ENCODE measurements around the gene DMRT3. TPM values are rescaled to one million over a fixed set of nuclear protein-coding genes. Genes with fewer than 3 reads are reported as not detected.

DMRT3 gene
- total RNA-seq, 1 donor from 2014 or later = not detected

DNA sequence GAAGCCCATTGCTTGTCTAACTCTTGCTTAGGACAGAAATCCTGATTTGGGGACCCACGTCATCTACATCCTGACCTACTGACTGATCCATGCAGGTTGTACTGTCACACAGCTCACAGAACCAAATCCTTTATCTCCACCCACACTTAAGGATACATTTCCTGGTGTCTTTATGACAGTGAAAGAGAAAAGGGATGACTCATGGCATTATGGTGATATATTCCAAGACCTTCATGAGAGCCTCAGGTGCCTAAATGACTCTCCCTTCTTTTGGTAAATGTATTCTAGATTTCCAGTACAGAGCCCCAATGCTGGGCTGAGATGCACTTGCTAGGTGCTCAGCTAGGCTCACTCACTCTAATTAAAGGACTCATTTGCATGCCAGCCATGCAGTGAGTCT lies 47.7 kb downstream of the DMRT3 start:
- Mint-ChIP-seq H3K4me3 (ENCODE audit: unreplicated experiment) (no peak overlapping the region), H3K27ac (ENCODE audit: unreplicated experiment) (no peak overlapping the region), H3K36me3 (ENCODE audit: low read depth, unreplicated experiment) (peaks cover 7% of the 10 kb centered on the region), H3K9me3 (ENCODE audit: unreplicated experiment) (peaks cover 9% of the 10 kb centered on the region), H3K27me3 (ENCODE audit: unreplicated experiment) (no peaks in the 10 kb centered on the region), H3K4me1 (ENCODE audit: unreplicated experiment) (peaks cover 6% of the 10 kb centered on the region)
- no peak for DNase-seq (ENCODE audit: low spot score)
- TF ChIP-seq CTCF (IDR thresholded peaks at IDR 0.05; ENCODE audit: unreplicated experiment) = no peak

- no peaks in the 10 kb centered on the region for H3K27me3 Mint-ChIP-seq (ENCODE audit: unreplicated experiment)
- no peak for DNase-seq (ENCODE audit: low spot score)
- H3K36me3 Mint-ChIP-seq (ENCODE audit: low read depth, unreplicated experiment) = peaks cover 7% of the 10 kb centered on the region
- TF ChIP-seq CTCF (IDR thresholded peaks at IDR 0.05; ENCODE audit: unreplicated experiment) = no peak
- peaks cover 9% of the 10 kb centered on the region for H3K9me3 Mint-ChIP-seq (ENCODE audit: unreplicated experiment)
- H3K27ac Mint-ChIP-seq (ENCODE audit: unreplicated experiment) = no peak overlapping the region
- H3K4me3 Mint-ChIP-seq (ENCODE audit: unreplicated experiment) = no peak overlapping the region
- H3K4me1 Mint-ChIP-seq (ENCODE audit: unreplicated experiment) = peaks cover 6% of the 10 kb centered on the region
These were observed 48.7 kb downstream of the DMRT3 start for GRCh38 chr9:1025131-1025530.

- Mint-ChIP-seq H3K27me3 (ENCODE audit: unreplicated experiment) (no peaks in the 10 kb centered on the region), H3K4me3 (ENCODE audit: unreplicated experiment) (no peak overlapping the region), H3K36me3 (ENCODE audit: low read depth, unreplicated experiment) (peaks cover 7% of the 10 kb centered on the region), H3K9me3 (ENCODE audit: unreplicated experiment) (peaks cover 9% of the 10 kb centered on the region), H3K27ac (ENCODE audit: unreplicated experiment) (no peak overlapping the region), H3K4me1 (ENCODE audit: unreplicated experiment) (peaks cover 6% of the 10 kb centered on the region)
- no peak for TF ChIP-seq CTCF (IDR thresholded peaks at IDR 0.05; ENCODE audit: unreplicated experiment)
- DNase-seq (ENCODE audit: low spot score) = no peak
These were observed 49.8 kb downstream of the DMRT3 start for GRCh38 chr9:1026219-1026618.

GRCh38 chr9:1028501-1029190 lies 52.2 kb downstream of the DMRT3 start:
- Mint-ChIP-seq H3K4me1 (ENCODE audit: unreplicated experiment) (peaks cover 6% of the 10 kb centered on the region), H3K36me3 (ENCODE audit: low read depth, unreplicated experiment) (peaks cover 7% of the 10 kb centered on the region), H3K27ac (ENCODE audit: unreplicated experiment) (peak overlapping the region; percentile 70), H3K4me3 (ENCODE audit: unreplicated experiment) (no peak overlapping the region), H3K27me3 (ENCODE audit: unreplicated experiment) (no peaks in the 10 kb centered on the region), H3K9me3 (ENCODE audit: unreplicated experiment) (peaks cover 9% of the 10 kb centered on the region)
- no peak for DNase-seq (ENCODE audit: low spot score)
- TF ChIP-seq CTCF (IDR thresholded peaks at IDR 0.05; ENCODE audit: unreplicated experiment) = no peak

DNA sequence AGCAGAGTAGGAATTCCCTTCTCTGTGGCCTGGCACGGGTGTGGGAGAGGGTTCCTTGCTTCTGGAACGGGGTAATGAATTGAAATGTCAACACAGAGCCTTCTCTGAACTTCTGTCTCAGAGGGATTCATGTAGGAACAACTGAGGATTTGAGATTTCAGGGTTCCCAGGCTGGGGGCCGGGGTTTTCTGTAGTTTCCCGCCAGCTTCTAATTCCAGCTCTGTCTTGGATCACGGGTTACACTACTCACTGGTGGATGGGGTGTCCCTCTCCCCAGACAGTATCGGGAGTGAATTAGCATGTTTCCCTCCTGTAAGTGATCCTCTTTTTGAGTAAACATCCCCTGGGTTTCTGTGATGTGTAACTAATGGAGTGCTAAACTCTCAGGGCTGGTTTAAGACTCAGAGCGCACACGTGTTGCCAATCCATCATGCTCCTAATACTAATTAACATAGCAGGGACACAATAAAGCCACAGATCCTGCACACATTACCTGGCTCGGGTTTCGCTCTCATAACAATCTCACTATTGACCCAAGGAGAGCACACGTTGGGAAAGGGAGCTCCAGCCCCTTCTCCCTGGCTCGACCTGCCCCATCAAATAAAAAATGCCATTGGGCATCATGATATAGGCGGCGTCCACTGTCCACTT lies 55.6 kb downstream of the DMRT3 start:
- H3K27me3 Mint-ChIP-seq (ENCODE audit: unreplicated experiment) = no peaks in the 10 kb centered on the region
- TF ChIP-seq CTCF (IDR thresholded peaks at IDR 0.05; ENCODE audit: unreplicated experiment) = no peak
- H3K9me3 Mint-ChIP-seq (ENCODE audit: unreplicated experiment) = peaks cover 5% of the 10 kb centered on the region
- peaks cover 6% of the 10 kb centered on the region for H3K4me1 Mint-ChIP-seq (ENCODE audit: unreplicated experiment)
- no peak overlapping the region for H3K27ac Mint-ChIP-seq (ENCODE audit: unreplicated experiment)
- H3K4me3 Mint-ChIP-seq (ENCODE audit: unreplicated experiment) = no peak overlapping the region
- H3K36me3 Mint-ChIP-seq (ENCODE audit: low read depth, unreplicated experiment) = peaks cover 4% of the 10 kb centered on the region
- no peak for DNase-seq (ENCODE audit: low spot score)

Data from endothelial cell (in vitro differentiated cells).